Measurements from ENCODE around the gene FGD3. TPM values are rescaled to one million over a fixed set of nuclear protein-coding genes. Genes with fewer than 3 reads are reported as not detected.

FGD3 gene
- total RNA-seq, 2 experiments from 2014 or later = 72.1 to 91.2 TPM

Other genes with a start within 250 kb of the FGD3 start
- 10 to 100 TPM; 26.4 to 27.2 TPM for gene BICD2, start 182.7 kb upstream of the FGD3 start, total RNA-seq
- gene ZNF484, start 69.5 kb upstream of the FGD3 start, total RNA-seq = 10 to 100 TPM; 10.2 to 11.9 TPM
- gene SUSD3, start 111.2 kb downstream of the FGD3 start, total RNA-seq = 10 to 100 TPM; 40.1 to 67.3 TPM
- 10 to 100 TPM; 45.0 to 83.0 TPM for gene CARD19, start 148.7 kb downstream of the FGD3 start, total RNA-seq
- gene NINJ1, start 186.7 kb downstream of the FGD3 start, total RNA-seq = 10 to 100 TPM; 31.1 to 54.9 TPM
- gene WNK2, start 236.6 kb downstream of the FGD3 start, total RNA-seq = not detected

All from activated CD8-positive, alpha-beta memory T cell treated with anti-CD3 and anti-CD28 coated beads, Interleukin-2, amount 10 ng/mL, durations not matched to agents 7 days and 5 days (primary cell).